ENCODE results near the gene PLEKHB2.

GRCh38 chr2:131093696-131094462, 11.3 kb upstream of the PLEKHB2 start:
- TF ChIP-seq POLR2A (IDR thresholded peaks at IDR 0.05; ENCODE audit: low read depth, low read length) (0 out of 2 replicates have a peak, but pooled peaks have one; percentile 8), TAF1 (IDR thresholded peaks at IDR 0.05; ENCODE audit: low read depth, low read length) (no peak; the same call in 1 of the 2 replicates), POLR2AphosphoS5 (IDR thresholded peaks at IDR 0.05; ENCODE audit: low read depth, low read length) (no peak), PAX5 (IDR thresholded peaks at IDR 0.05; ENCODE audit: insufficient read depth, low read length, severe bottlenecking) (no peak), SPI1 (IDR thresholded peaks at IDR 0.05; ENCODE audit: low read depth, low read length) (no peak)
